SU-DHL-6 (cell line): ENCODE results near the gene STRIP2.

Source experiments
- H2AFZ ChIP-seq: fragments of 200-600 bp; sonication (generic); 2 replicates; pipeline ENCODE4 v1.6.1; 2014; ENCODE audit warnings: low read depth, mild to moderate bottlenecking, moderate library complexity, mixed read lengths, antibody characterized with exemption, low read length; ENCODE audit not compliant: severe bottlenecking
- H3F3A ChIP-seq: fragments of 200-600 bp; shearing (Covaris generic); 2 replicates; pipeline ENCODE4 v1.6.0; 2016; ENCODE audit warnings: antibody characterized with exemption, mild to moderate bottlenecking; ENCODE audit not compliant: insufficient read depth
- H3K27ac ChIP-seq: fragments of 200-600 bp; sonication (generic); 2 replicates; pipeline ENCODE4 v1.5.1; 2016; ENCODE audit warnings: low read depth, mild to moderate bottlenecking, low read length, moderate library complexity, mixed read lengths
- H3K27me3 ChIP-seq: fragments of 200-600 bp; sonication (generic), shearing (Covaris generic); 2 replicates; pipeline ENCODE4 v1.6.0; 2014; ENCODE audit warnings: mild to moderate bottlenecking, low read length
- H3K36me3 ChIP-seq: fragments of 200-600 bp; sonication (generic); 2 replicates; pipeline ENCODE4 v1.6.1; 2014; ENCODE audit warnings: mild to moderate bottlenecking, low read length, mixed read lengths
- H3K4me2 ChIP-seq: fragments of 300-600, 200-600 bp; shearing (Covaris generic), sonication (generic); 2 replicates; pipeline ENCODE4 v1.6.0; 2014; ENCODE audit warnings: low read length, low read depth, mild to moderate bottlenecking; ENCODE audit not compliant: poor library complexity, severe bottlenecking
- H3K4me3 ChIP-seq: fragments of 200-600 bp; sonication (generic); 2 replicates; pipeline ENCODE4 v1.5.1; 2014; ENCODE audit warnings: antibody characterized with exemption, low read length, mild to moderate bottlenecking, mixed read lengths; ENCODE audit not compliant: insufficient read depth, poor library complexity, severe bottlenecking
- H3K79me2 ChIP-seq: fragments of 200-600 bp; sonication (generic); 2 replicates; pipeline ENCODE4 v1.6.1; 2014; ENCODE audit warnings: mild to moderate bottlenecking, low read length, moderate library complexity; ENCODE audit not compliant: insufficient read depth
- H3K9ac ChIP-seq: fragments of 200-600 bp; sonication (generic); 2 replicates; pipeline ENCODE4 v1.7.0; 2014; ENCODE audit warnings: mild to moderate bottlenecking, low read length
- H3K9me2 ChIP-seq: fragments of 200-600 bp; sonication (generic); replicated peaks from 2 replicates; pipeline ENCODE4 v1.6.1; 2014; ENCODE audit warnings: low read length; ENCODE audit not compliant: insufficient read depth
- H3K9me3 ChIP-seq: fragments of 200-600 bp; sonication (generic); 2 replicates; pipeline ENCODE4 v1.6.1; 2014; ENCODE audit warnings: low read length, mixed read lengths; ENCODE audit not compliant: insufficient read depth
- H4K20me1 ChIP-seq: fragments of 200-600 bp; sonication (generic); 2 replicates; pipeline ENCODE4 v1.6.1; 2014; ENCODE audit warnings: low read depth, mild to moderate bottlenecking, antibody characterized with exemption, low read length, moderate library complexity, mixed read lengths
- CTCF ChIP-seq: fragments of 200-600 bp; sonication (generic); IDR thresholded peaks from one replicate; pipeline ENCODE4 v1.5.1; 2017; ENCODE audit warnings: antibody characterized with exemption, mild to moderate bottlenecking, low read length, moderate library complexity; ENCODE audit not compliant: insufficient read depth, poor library complexity, severe bottlenecking
- EZH2phosphoT487 ChIP-seq: fragments of 200-600 bp; sonication (generic), shearing (Covaris generic); conservative IDR thresholded peaks from 2 replicates; pipeline ENCODE4 v1.6.1; 2018; ENCODE audit warnings: mild to moderate bottlenecking, antibody characterized with exemption, low read length, moderate library complexity, mixed read lengths

The STRIP2 gene

GRCh38 chr7:129513546-129513945 is 79.3 kb downstream of the STRIP2 start:
- Histone ChIP-seq H3K27ac (no peak overlapping the region), H3K4me2 (no peak overlapping the region), H3K4me3 (no peak overlapping the region), H3K9ac (no peak overlapping the region), H3K9me2 (no peaks in the 10 kb centered on the region), H4K20me1 (no peaks in the 10 kb centered on the region), H3K27me3 (no peaks in the 10 kb centered on the region), H3K36me3 (no peaks in the 10 kb centered on the region), H3K79me2 (no peaks in the 10 kb centered on the region), H2AFZ (no peak overlapping the region), H3K9me3 (no peaks in the 10 kb centered on the region), H3F3A (no peaks in the 10 kb centered on the region)
- no peak for TF ChIP-seq CTCF
- TF ChIP-seq EZH2phosphoT487, result no peak

- H4K20me1 ChIP-seq, result no peaks in the 10 kb centered on the region
- no peak overlapping the region for H3K9ac ChIP-seq
- no peak overlapping the region for H3K4me3 ChIP-seq
- H3K4me2 ChIP-seq, result no peak overlapping the region
- no peak overlapping the region for H2AFZ ChIP-seq
- no peaks in the 10 kb centered on the region for H3K9me2 ChIP-seq
- no peaks in the 10 kb centered on the region for H3K9me3 ChIP-seq
- no peak for TF ChIP-seq CTCF
- TF ChIP-seq EZH2phosphoT487, result no peak
- no peaks in the 10 kb centered on the region for H3F3A ChIP-seq
- no peaks in the 10 kb centered on the region for H3K36me3 ChIP-seq
- H3K79me2 ChIP-seq, result no peaks in the 10 kb centered on the region
- no peaks in the 10 kb centered on the region for H3K27me3 ChIP-seq
- no peak overlapping the region for H3K27ac ChIP-seq
These were observed 80.5 kb downstream of the STRIP2 start for GRCh38 chr7:129514683-129515082.

GRCh38 chr7:129515381-129515780 is 81.1 kb downstream of the STRIP2 start:
- Histone ChIP-seq H3K36me3 (no peaks in the 10 kb centered on the region), H3F3A (no peaks in the 10 kb centered on the region), H4K20me1 (no peaks in the 10 kb centered on the region), H3K27me3 (no peaks in the 10 kb centered on the region), H3K9me3 (no peaks in the 10 kb centered on the region), H2AFZ (no peak overlapping the region), H3K4me2 (no peak overlapping the region), H3K27ac (no peak overlapping the region), H3K9ac (no peak overlapping the region), H3K4me3 (no peak overlapping the region), H3K9me2 (no peaks in the 10 kb centered on the region), H3K79me2 (no peaks in the 10 kb centered on the region)
- no peak for TF ChIP-seq CTCF
- no peak for TF ChIP-seq EZH2phosphoT487
